ENCODE results near the gene SENP7. TPM values are rescaled to one million over a fixed set of nuclear protein-coding genes. Genes with fewer than 3 reads are reported as not detected.
"Not testable (repeated sequence)": the region's sequence is repeated elsewhere in the genome, so short reads cannot be mapped to it uniquely, and the experiment has no call there.

Gene SENP7
- total RNA-seq, 2 experiments from 2014 or later = 21.2 to 23.2 TPM

GRCh38 chr3:101319531-101319930 is 193.5 kb downstream of the SENP7 start:
- Mint-ChIP-seq H3K27ac (no peak overlapping the region), H3K27me3 (no peaks in the 10 kb centered on the region), H3K4me1 (no peaks in the 10 kb centered on the region), H3K9me3 (ENCODE audit: low read depth) (no peaks in the 10 kb centered on the region), H3K4me3 (no peak overlapping the region), H3K36me3 (peaks cover 3% of the 10 kb centered on the region)
- ATAC-seq = no peak
- CTCF ChIA-PET = no interaction called here
- DNase-seq = no peak

- Mint-ChIP-seq H3K4me3 (no peak overlapping the region), H3K27ac (no peak overlapping the region), H3K9me3 (ENCODE audit: low read depth) (peaks cover 18% of the 10 kb centered on the region), H3K4me1 (no peaks in the 10 kb centered on the region), H3K36me3 (peaks cover 23% of the 10 kb centered on the region), H3K27me3 (no peaks in the 10 kb centered on the region)
- CTCF ChIA-PET = no interaction called here
- no peak for ATAC-seq
- DNase-seq = no peak
Measured at GRCh38 chr3:101312545-101312944, 200.5 kb downstream of the SENP7 start.

- H3K9me3 Mint-ChIP-seq (ENCODE audit: low read depth) = peaks cover 19% of the 10 kb centered on the region
- ATAC-seq (no peak), DNase-seq (no peak)
- CTCF ChIA-PET = no interaction called here
- no peak overlapping the region for H3K4me3 Mint-ChIP-seq
- no peak overlapping the region for H3K27ac Mint-ChIP-seq
- H3K27me3 Mint-ChIP-seq = no peaks in the 10 kb centered on the region
- H3K36me3 Mint-ChIP-seq = peaks cover 29% of the 10 kb centered on the region
- no peaks in the 10 kb centered on the region for H3K4me1 Mint-ChIP-seq
Measured at GRCh38 chr3:101311676-101312075, 201.3 kb downstream of the SENP7 start.

GRCh38 chr3:101310978-101311375 is 202.0 kb downstream of the SENP7 start:
- CTCF ChIA-PET = no interaction called here
- no peak for ATAC-seq

GRCh38 chr3:101308147-101308772 is 204.8 kb downstream of the SENP7 start:
- ATAC-seq, H3K4me1 Mint-ChIP-seq, DNase-seq, H3K27ac Mint-ChIP-seq, H3K4me3 Mint-ChIP-seq, H3K27me3 Mint-ChIP-seq, CTCF ChIA-PET: not testable (repeated sequence)
- H3K9me3 Mint-ChIP-seq (ENCODE audit: low read depth) = peaks cover 19% of the 10 kb centered on the region
- peaks cover 27% of the 10 kb centered on the region for H3K36me3 Mint-ChIP-seq

More at GRCh38 chr3:101310978-101311375, 202.0 kb downstream of the SENP7 start:
- no peak for DNase-seq
- H3K4me3 Mint-ChIP-seq = no peak overlapping the region
- peaks cover 19% of the 10 kb centered on the region for H3K9me3 Mint-ChIP-seq (ENCODE audit: low read depth)
- H3K27ac Mint-ChIP-seq = no peak overlapping the region
- no peaks in the 10 kb centered on the region for H3K27me3 Mint-ChIP-seq
- H3K4me1 Mint-ChIP-seq = no peaks in the 10 kb centered on the region
- H3K36me3 Mint-ChIP-seq = peaks cover 29% of the 10 kb centered on the region

- Mint-ChIP-seq H3K9me3 (ENCODE audit: low read depth) (peaks cover 10% of the 10 kb centered on the region), H3K4me3 (no peak overlapping the region), H3K27ac (no peak overlapping the region), H3K36me3 (peaks cover 16% of the 10 kb centered on the region), H3K4me1 (peaks cover 3% of the 10 kb centered on the region), H3K27me3 (no peaks in the 10 kb centered on the region)
- no peak for DNase-seq
- CTCF ChIA-PET = no interaction called here
- ATAC-seq = no peak
Measured at GRCh38 chr3:101303836-101304235, 209.2 kb downstream of the SENP7 start.

- no peaks in the 10 kb centered on the region for H3K27me3 Mint-ChIP-seq
- H3K27ac Mint-ChIP-seq = no peak overlapping the region
- H3K4me1 Mint-ChIP-seq = peaks cover 3% of the 10 kb centered on the region
- CTCF ChIA-PET = no interaction called here
- ATAC-seq = peak; percentile 27
- peaks cover 13% of the 10 kb centered on the region for H3K36me3 Mint-ChIP-seq
- peaks cover 11% of the 10 kb centered on the region for H3K9me3 Mint-ChIP-seq (ENCODE audit: low read depth)
- no peak for DNase-seq
- H3K4me3 Mint-ChIP-seq = peak overlapping the region; percentile 43
Measured at GRCh38 chr3:101303089-101303731, 209.8 kb downstream of the SENP7 start.

- Mint-ChIP-seq H3K36me3 (no peaks in the 10 kb centered on the region), H3K4me1 (peaks cover 3% of the 10 kb centered on the region), H3K27ac (no peak overlapping the region), H3K4me3 (no peak overlapping the region), H3K27me3 (no peaks in the 10 kb centered on the region), H3K9me3 (ENCODE audit: low read depth) (peaks cover 8% of the 10 kb centered on the region)
- no peak for DNase-seq
- CTCF ChIA-PET = no interaction called here
- ATAC-seq = no peak
Measured at GRCh38 chr3:101300073-101300472, 212.9 kb downstream of the SENP7 start.

- no peak for ATAC-seq
Measured at GRCh38 chr3:101292027-101292426, 221.0 kb downstream of the SENP7 start.

GRCh38 chr3:101288294-101288693 is 224.7 kb downstream of the SENP7 start:
- Mint-ChIP-seq H3K4me1 (no peaks in the 10 kb centered on the region), H3K27me3 (no peaks in the 10 kb centered on the region), H3K9me3 (ENCODE audit: low read depth) (peaks cover 3% of the 10 kb centered on the region), H3K4me3 (no peak overlapping the region), H3K27ac (no peak overlapping the region), H3K36me3 (no peaks in the 10 kb centered on the region)
- DNase-seq (no peak), ATAC-seq (no peak)
- CTCF ChIA-PET = no interaction called here

More at GRCh38 chr3:101292027-101292426, 221.0 kb downstream of the SENP7 start:
- Mint-ChIP-seq H3K36me3 (no peaks in the 10 kb centered on the region), H3K27me3 (no peaks in the 10 kb centered on the region), H3K27ac (no peak overlapping the region), H3K4me3 (no peak overlapping the region), H3K9me3 (ENCODE audit: low read depth) (peaks cover 6% of the 10 kb centered on the region), H3K4me1 (no peaks in the 10 kb centered on the region)
- CTCF ChIA-PET = no interaction called here
- DNase-seq = no peak

- H3K27me3 Mint-ChIP-seq = no peaks in the 10 kb centered on the region
- no peak for ATAC-seq
- H3K4me3 Mint-ChIP-seq = no peak overlapping the region
- no peak overlapping the region for H3K27ac Mint-ChIP-seq
- H3K9me3 Mint-ChIP-seq (ENCODE audit: low read depth) = peaks cover 3% of the 10 kb centered on the region
- H3K36me3 Mint-ChIP-seq = no peaks in the 10 kb centered on the region
- CTCF ChIA-PET = no interaction called here
- no peak for DNase-seq
- no peaks in the 10 kb centered on the region for H3K4me1 Mint-ChIP-seq
Measured at GRCh38 chr3:101284757-101285156, 228.3 kb downstream of the SENP7 start.

GRCh38 chr3:101281521-101282030 is 231.4 kb downstream of the SENP7 start:
- DNase-seq (no peak), ATAC-seq (no peak)
- CTCF ChIA-PET = no interaction called here
- Mint-ChIP-seq H3K9me3 (ENCODE audit: low read depth) (no peaks in the 10 kb centered on the region), H3K4me1 (no peaks in the 10 kb centered on the region), H3K4me3 (no peak overlapping the region), H3K36me3 (no peaks in the 10 kb centered on the region), H3K27ac (no peak overlapping the region), H3K27me3 (no peaks in the 10 kb centered on the region)

GRCh38 chr3:101279765-101280385 is 233.1 kb downstream of the SENP7 start:
- ATAC-seq (no peak), DNase-seq (no peak)
- H3K9me3 Mint-ChIP-seq (ENCODE audit: low read depth) = no peaks in the 10 kb centered on the region
- H3K27me3 Mint-ChIP-seq = no peaks in the 10 kb centered on the region
- no peak overlapping the region for H3K27ac Mint-ChIP-seq
- no peaks in the 10 kb centered on the region for H3K4me1 Mint-ChIP-seq
- no peaks in the 10 kb centered on the region for H3K36me3 Mint-ChIP-seq
- H3K4me3 Mint-ChIP-seq = no peak overlapping the region
- CTCF ChIA-PET = no interaction called here

- Mint-ChIP-seq H3K27ac (no peak overlapping the region), H3K4me3 (no peak overlapping the region), H3K36me3 (no peaks in the 10 kb centered on the region), H3K4me1 (no peaks in the 10 kb centered on the region), H3K9me3 (ENCODE audit: low read depth) (no peaks in the 10 kb centered on the region), H3K27me3 (no peaks in the 10 kb centered on the region)
- CTCF ChIA-PET = no interaction called here
- no peak for ATAC-seq
- DNase-seq = no peak
Measured at GRCh38 chr3:101279162-101279561, 233.8 kb downstream of the SENP7 start.
